Natural killer cell (primary cell): Measurements from ENCODE around the gene EZR. TPM values are rescaled to one million over a fixed set of nuclear protein-coding genes. Genes with fewer than 3 reads are reported as not detected.

Experiments used
- ATAC-seq, 3 donors: fragments of 150-1000 bp in 2 of 3; fragments of 200-7000 bp in 1 of 3; cut with Tn5 transposase; 1 replicate in 1 of 3; 2 replicates in 2 of 3; pipeline ENCODE4 v1.10.0; 2021; ENCODE audit warnings: mild to moderate bottlenecking in 2 of 3, moderate library complexity in 2 of 3
- DNase-seq, 2 donors: peaks; one replicate each; pipeline versions ENCODE4 v3.0.0 to v3.0.0-alpha.2; 2013 to 2021; ENCODE audit warnings: mixed read lengths in 1 of 2
- H3K27ac ChIP-seq: one replicate; pipeline ENCODE4 v1.5.1; 2013; ENCODE audit warnings: mild to moderate bottlenecking, low read length
- H3K27me3 ChIP-seq: one replicate; pipeline ENCODE4 v1.6.1; 2013; ENCODE audit warnings: low read length; ENCODE audit not compliant: control insufficient read depth, insufficient read depth
- H3K36me3 ChIP-seq: one replicate; pipeline ENCODE4 v1.6.1; 2013; ENCODE audit warnings: low read length; ENCODE audit not compliant: control insufficient read depth, insufficient read depth
- H3K4me1 ChIP-seq: one replicate; pipeline ENCODE4 v1.6.1; 2013; ENCODE audit warnings: low read length; ENCODE audit not compliant: control insufficient read depth, insufficient read depth
- H3K4me3 ChIP-seq: one replicate; pipeline ENCODE4 v1.5.1; 2013; ENCODE audit warnings: low read length
- H3K9me3 ChIP-seq: one replicate; pipeline ENCODE4 v1.6.1; 2013; ENCODE audit warnings: low read length; ENCODE audit not compliant: control insufficient read depth, insufficient read depth
- H3K27ac Mint-ChIP-seq, 2 donors: one replicate each; pipeline ENCODE4 v1.8.0; 2022; ENCODE audit warnings: mild to moderate bottlenecking in 2 of 2, mixed read lengths in 2 of 2, moderate library complexity in 1 of 2
- H3K27me3 Mint-ChIP-seq, 2 donors: one replicate each; pipeline ENCODE4 v1.8.0; 2022; ENCODE audit warnings: low read depth in 2 of 2, mixed read lengths in 2 of 2
- H3K36me3 Mint-ChIP-seq: one replicate; pipeline ENCODE4 v1.8.0; 2022; ENCODE audit warnings: mixed read lengths
- H3K4me1 Mint-ChIP-seq, 2 donors: one replicate each; pipeline ENCODE4 v1.8.0; 2022; ENCODE audit warnings: mixed read lengths in 2 of 2
- H3K4me3 Mint-ChIP-seq: one replicate; pipeline ENCODE4 v1.8.0; 2022; ENCODE audit warnings: mild to moderate bottlenecking, moderate library complexity, mixed read lengths
- H3K9me3 Mint-ChIP-seq, 2 donors: one replicate each; pipeline ENCODE4 v1.8.0; 2022; ENCODE audit warnings: mixed read lengths in 2 of 2
- CTCF ChIP-seq: fragments of 200-600 bp; IDR thresholded peaks from one replicate; pipeline ENCODE4 v1.8.0; 2022; ENCODE audit warnings: antibody characterized with exemption
- WGBS: methylation state at CpG from one replicate; pipeline ENCODE4 v1.1.7; 2013; ENCODE audit warnings: missing lambda C conversion rate; ENCODE audit not compliant: insufficient coverage; 5-methylcytosine and 5-hydroxymethylcytosine counted together
- intact Hi-C: fragments of 100-400 bp; cut with micrococcal nuclease; formaldehyde crosslinking; loops from one replicate; pipeline ENCODE4 v1.14.2; 2022
- total RNA-seq, 4 donors: library from RNA; stranded (reverse); fragments of 120-200 nt in 1 of 4; gene quantifications; one replicate each; pipeline versions ENCODE4 v1.2.3 to v1.2.4, GENCODE V29; 2013 to 2022

The EZR gene
- total RNA-seq, 3 donors from 2014 or later (not counting 1 experiment from before 2014, with no cell fraction given): 119 to 157 (median 133) TPM

GRCh38 chr6:158818581-158819212 lies 471 bp downstream of the EZR start:
- DNase-seq (peak; percentile 64 to 84), ATAC-seq (peak; percentile 37 to 64 (median 60))
- Histone ChIP-seq H3K36me3 (peaks cover 10% of the 10 kb centered on the region), H3K4me3 (peak overlapping the region; percentile 93), H3K27me3 (no peaks in the 10 kb centered on the region), H3K9me3 (no peaks in the 10 kb centered on the region), H3K4me1 (peaks cover 42% of the 10 kb centered on the region), H3K27ac (peak overlapping the region; percentile 98)
- peak overlapping the region; percentile 93 to 95 for H3K27ac Mint-ChIP-seq
- under 1% methylated on average over 63 of the region's 63 CpGs for WGBS
- no peak for TF ChIP-seq CTCF
- H3K27me3 Mint-ChIP-seq: no peaks in the 10 kb centered on the region
- H3K9me3 Mint-ChIP-seq: no peaks in the 10 kb centered on the region
- intact Hi-C loops: loop anchor here (1.0 to 5.0 kb wide), 3 partner anchors 32 to 94 kb away; no protein-coding TSS in a partner anchor
- H3K4me3 Mint-ChIP-seq: peak overlapping the region; percentile 96
- peaks cover 56 to 57% of the 10 kb centered on the region in 2 donors for H3K4me1 Mint-ChIP-seq
- H3K36me3 Mint-ChIP-seq: no peaks in the 10 kb centered on the region

GRCh38 chr6:158817728-158818580 lies 1.2 kb downstream of the EZR start:
- intact Hi-C loops: loop anchor here (1.0 to 5.0 kb wide), 4 partner anchors 21 to 94 kb away; no protein-coding TSS in a partner anchor
- peaks cover 14% of the 10 kb centered on the region for H3K36me3 ChIP-seq
- peak overlapping the region; percentile 93 for H3K4me3 ChIP-seq
- Mint-ChIP-seq H3K4me1 (peaks cover 60 to 62% of the 10 kb centered on the region in 2 donors), H3K9me3 (no peaks in the 10 kb centered on the region), H3K36me3 (no peaks in the 10 kb centered on the region), H3K27ac (peak overlapping the region; percentile 93 to 95), H3K4me3 (peak overlapping the region; percentile 96), H3K27me3 (no peaks in the 10 kb centered on the region)
- TF ChIP-seq CTCF: no peak
- DNase-seq (peak; percentile 78 to 87), ATAC-seq (peak; percentile 66 to 81 (median 69))
- no peaks in the 10 kb centered on the region for H3K9me3 ChIP-seq
- peak overlapping the region; percentile 98 for H3K27ac ChIP-seq
- under 1% methylated on average over 60 of the region's 61 CpGs for WGBS
- H3K27me3 ChIP-seq: no peaks in the 10 kb centered on the region
- peaks cover 49% of the 10 kb centered on the region for H3K4me1 ChIP-seq

- TF ChIP-seq CTCF: no peak
- no peak for ATAC-seq
- DNase-seq: peak in 1 of 2 donors; percentile 57
- Mint-ChIP-seq H3K27me3 (no peaks in the 10 kb centered on the region), H3K27ac (peak overlapping the region; percentile 93 to 95), H3K36me3 (no peaks in the 10 kb centered on the region), H3K4me3 (peak overlapping the region; percentile 96), H3K4me1 (peaks cover 61 to 62% of the 10 kb centered on the region in 2 donors), H3K9me3 (no peaks in the 10 kb centered on the region)
- Histone ChIP-seq H3K4me3 (peak overlapping the region; percentile 93), H3K27me3 (no peaks in the 10 kb centered on the region), H3K4me1 (peaks cover 56% of the 10 kb centered on the region), H3K36me3 (peaks cover 14% of the 10 kb centered on the region), H3K27ac (peak overlapping the region; percentile 92), H3K9me3 (no peaks in the 10 kb centered on the region)
- WGBS: 32% methylated on average over 18 of the region's 20 CpGs
- intact Hi-C loops: loop anchor here (2.0 to 5.0 kb wide), 2 partner anchors 20 to 95 kb away; no protein-coding TSS in a partner anchor
Measured at GRCh38 chr6:158816803-158817727, 2.1 kb downstream of the EZR start.
